AG09309 (cell line): ENCODE results near the gene SAP30BP.

ENCODE experiments used
- DNase-seq: peaks from one replicate; pipeline ENCODE4 v3.0.0-alpha.2; 2010; ENCODE audit warnings: low read depth
- H3K4me3 ChIP-seq: 2 replicates; pipeline ENCODE4 v1.5.1; 2011; ENCODE audit warnings: mild to moderate bottlenecking, low read depth, low read length, moderate library complexity; ENCODE audit not compliant: control insufficient read depth
- TF ChIP-seq, protein P1 (sequence below): IDR thresholded peaks from 2 replicates; pipeline ENCODE4 v1.5.1; 2011; ENCODE audit warnings: mild to moderate bottlenecking, low read depth, low read length, inconsistent platforms; ENCODE audit not compliant: insufficient read depth, control insufficient read depth; ENCODE audit errors: missing control alignments

Gene SAP30BP

DNA sequence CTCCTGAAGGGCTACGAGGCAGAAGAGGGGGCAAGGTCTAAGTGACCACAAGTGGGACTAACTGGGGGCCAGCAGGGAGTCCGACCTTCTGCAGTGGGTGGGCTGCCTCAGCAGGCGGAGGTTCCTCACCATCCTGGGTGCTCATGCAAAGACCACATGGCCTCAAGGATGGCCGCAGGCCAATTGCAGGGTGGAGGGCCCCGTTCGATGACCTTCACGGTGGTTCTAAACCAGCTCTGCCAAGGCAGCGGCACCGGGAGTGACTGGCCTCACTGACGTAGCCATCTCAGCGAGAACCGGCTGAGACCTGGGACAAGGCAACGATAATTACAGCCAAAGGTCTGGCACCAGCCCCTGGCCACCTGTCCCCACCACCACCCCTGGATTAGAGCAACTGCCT is 28.2 kb upstream of the SAP30BP start:
- no peak for DNase-seq

DNA sequence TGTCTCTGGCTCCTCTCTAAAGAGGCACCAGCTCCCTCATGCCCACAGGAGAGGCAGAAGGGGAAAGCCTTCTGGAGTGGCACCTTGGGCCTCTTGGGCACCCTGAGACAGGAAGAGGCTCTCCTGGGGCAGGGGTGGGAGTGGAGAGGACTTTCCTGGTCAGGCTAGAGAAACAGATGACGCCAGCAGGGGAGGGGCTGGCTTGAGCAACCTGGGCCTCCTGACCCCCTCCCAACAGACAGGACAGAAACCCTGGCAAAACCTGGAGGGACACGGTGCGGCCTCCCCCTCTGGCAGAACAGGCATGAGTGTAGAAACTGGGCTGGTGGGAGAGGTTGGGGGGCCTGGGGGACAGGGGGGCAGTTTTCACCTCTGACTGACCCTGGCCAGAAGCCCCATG is 27.8 kb upstream of the SAP30BP start:
- TF ChIP-seq, protein P1, sequence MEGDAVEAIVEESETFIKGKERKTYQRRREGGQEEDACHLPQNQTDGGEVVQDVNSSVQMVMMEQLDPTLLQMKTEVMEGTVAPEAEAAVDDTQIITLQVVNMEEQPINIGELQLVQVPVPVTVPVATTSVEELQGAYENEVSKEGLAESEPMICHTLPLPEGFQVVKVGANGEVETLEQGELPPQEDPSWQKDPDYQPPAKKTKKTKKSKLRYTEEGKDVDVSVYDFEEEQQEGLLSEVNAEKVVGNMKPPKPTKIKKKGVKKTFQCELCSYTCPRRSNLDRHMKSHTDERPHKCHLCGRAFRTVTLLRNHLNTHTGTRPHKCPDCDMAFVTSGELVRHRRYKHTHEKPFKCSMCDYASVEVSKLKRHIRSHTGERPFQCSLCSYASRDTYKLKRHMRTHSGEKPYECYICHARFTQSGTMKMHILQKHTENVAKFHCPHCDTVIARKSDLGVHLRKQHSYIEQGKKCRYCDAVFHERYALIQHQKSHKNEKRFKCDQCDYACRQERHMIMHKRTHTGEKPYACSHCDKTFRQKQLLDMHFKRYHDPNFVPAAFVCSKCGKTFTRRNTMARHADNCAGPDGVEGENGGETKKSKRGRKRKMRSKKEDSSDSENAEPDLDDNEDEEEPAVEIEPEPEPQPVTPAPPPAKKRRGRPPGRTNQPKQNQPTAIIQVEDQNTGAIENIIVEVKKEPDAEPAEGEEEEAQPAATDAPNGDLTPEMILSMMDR = no peak
- H3K4me3 ChIP-seq = no peak overlapping the region
- DNase-seq = no peak

More for the DNA sequence above, 28.2 kb upstream of the SAP30BP start:
- TF ChIP-seq, protein P1 = no peak
- no peak overlapping the region for H3K4me3 ChIP-seq

DNA sequence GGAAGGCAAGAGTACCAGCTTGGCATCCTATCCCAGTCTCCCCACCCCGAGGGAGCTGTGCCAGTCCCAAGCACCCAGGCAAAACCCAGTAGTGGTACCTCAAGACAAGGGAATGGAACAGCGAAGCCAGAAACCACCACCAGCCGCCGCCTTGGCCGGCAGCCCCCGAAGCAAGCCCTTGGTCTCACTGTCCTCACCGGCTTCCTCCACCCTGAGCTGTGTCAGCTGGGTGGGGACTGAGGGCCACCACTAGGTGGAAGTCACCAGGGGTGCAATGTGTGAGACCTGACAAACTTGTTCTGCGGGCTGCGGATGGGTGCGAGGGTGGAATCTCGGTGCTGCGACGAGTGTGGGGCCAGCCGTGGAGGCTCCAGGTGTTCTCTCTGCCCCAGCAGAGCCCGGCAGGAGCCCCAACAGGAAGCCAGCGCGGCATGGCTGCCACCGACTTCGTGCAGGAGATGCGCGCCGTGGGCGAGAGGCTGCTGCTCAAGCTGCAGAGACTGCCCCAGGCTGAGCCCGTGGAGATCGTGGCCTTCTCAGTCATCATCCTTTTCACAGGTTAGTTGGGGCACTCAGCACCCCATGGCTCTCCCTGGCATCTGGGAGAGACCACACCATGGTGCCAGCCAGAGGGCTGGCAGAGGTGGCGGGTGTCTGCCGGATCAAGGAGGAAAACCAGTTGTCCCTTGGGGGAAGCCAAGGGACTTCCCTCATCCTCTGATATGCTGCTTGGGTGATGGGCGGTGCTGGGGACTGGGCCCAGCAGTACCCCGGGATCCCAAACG is 27.2 kb upstream of the SAP30BP start:
- no peak overlapping the region for H3K4me3 ChIP-seq
- TF ChIP-seq, protein P1 = no peak
- DNase-seq = no peak

DNA sequence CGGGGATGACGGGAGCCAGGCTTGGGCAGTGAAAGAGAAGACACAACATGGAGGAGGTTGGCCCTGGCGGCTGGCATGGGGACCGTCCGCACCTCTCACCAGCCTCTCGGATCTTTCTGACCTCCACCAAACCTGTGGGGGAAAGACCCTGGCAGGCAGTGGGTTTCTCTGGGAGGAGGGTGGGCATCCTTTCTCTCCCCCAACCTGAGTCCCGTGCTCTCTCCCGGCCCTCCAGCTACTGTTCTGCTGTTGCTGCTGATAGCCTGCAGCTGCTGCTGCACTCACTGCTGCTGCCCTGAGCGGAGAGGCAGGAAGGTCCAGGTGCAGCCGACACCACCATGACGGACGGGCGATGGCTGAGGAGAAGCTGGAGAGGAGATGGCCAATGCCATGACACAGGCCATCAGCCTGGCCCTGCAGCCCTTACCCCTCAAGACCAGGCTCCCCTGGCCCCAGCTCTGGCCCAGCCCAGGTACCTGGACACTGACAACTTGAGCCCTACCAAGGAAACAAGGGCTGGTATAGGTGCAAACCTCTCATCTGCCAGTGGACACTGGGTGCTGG is 26.5 kb upstream of the SAP30BP start:
- TF ChIP-seq, protein P1 = no peak
- H3K4me3 ChIP-seq = no peak overlapping the region
- no peak for DNase-seq

DNA sequence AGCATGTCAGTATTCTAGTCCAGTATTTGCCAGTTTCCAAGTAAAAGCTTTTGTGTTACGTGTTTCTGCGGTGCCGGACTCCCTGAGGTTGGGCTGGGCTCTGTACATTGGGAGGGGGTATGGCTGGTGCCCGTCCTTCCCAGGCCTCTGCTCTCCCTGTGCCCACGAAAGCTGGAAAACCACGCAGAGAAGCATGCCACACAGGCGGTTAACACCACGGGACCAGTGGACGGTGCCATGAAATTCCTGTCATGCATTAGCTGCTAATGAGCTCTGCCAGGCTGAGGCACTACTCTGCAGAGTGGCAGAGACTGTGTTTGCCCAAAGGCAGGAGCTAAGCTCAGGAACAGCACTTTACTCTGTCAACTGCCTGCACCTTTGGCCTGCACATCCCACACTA is 25.8 kb upstream of the SAP30BP start:
- DNase-seq = no peak
- TF ChIP-seq, protein P1 = no peak
- no peak overlapping the region for H3K4me3 ChIP-seq

DNA sequence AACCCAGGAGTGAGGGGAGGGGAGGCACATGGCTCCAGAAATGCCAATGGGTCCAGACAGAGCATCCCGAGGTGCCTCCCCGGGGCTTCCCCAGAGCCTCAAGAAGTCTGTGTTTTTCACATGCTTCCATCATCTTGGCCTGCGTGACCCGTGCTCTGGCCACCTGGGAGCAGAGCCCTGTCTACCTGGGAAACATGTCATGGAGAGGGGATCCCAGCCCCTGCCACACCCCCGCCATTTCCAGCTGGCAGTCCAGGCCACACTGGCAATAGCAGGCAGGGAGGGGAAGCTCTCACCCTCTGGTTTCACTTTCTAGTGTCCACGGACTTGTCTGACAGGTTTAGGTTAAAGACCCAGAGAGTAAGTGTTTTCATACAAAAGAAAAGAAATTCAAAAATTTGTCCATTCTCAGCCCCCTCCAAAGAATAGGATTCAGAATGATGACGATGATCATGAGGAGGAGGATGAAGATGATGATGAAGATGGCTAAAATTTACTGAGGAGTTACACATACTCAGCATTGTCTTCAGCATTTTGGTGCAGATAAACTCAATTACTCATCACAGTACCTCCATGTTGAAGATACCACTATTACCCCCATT is 24.9 kb upstream of the SAP30BP start:
- DNase-seq = no peak
- TF ChIP-seq, protein P1 = no peak
- H3K4me3 ChIP-seq = no peak overlapping the region
